BE2C (cell line): ENCODE measurements around the gene SUPT6H.

Source experiments
- DNase-seq: peaks from one replicate; pipeline ENCODE4 v3.0.0-alpha.2; 2020
- H3K27me3 ChIP-seq: fragments of 250-450 bp; sonication (Bioruptor Pico); 2 replicates; pipeline ENCODE4 v1.5.1; 2020; ENCODE audit warnings: mild to moderate bottlenecking
- H3K36me3 ChIP-seq: fragments of 250-450 bp; sonication (Bioruptor Pico); 2 replicates; pipeline ENCODE4 v1.5.1; 2020; ENCODE audit warnings: mild to moderate bottlenecking
- H3K4me1 ChIP-seq: fragments of 250-450 bp; sonication (Bioruptor Pico); 2 replicates; pipeline ENCODE4 v1.5.1; 2020
- H3K4me3 ChIP-seq: 2 replicates; pipeline ENCODE4 v1.5.1; 2011; ENCODE audit warnings: low read depth, low read length
- H3K9me3 ChIP-seq: fragments of 250-450 bp; sonication (Bioruptor Pico); 2 replicates; pipeline ENCODE4 v1.5.1; 2020
- TF ChIP-seq, protein P1 (sequence below): IDR thresholded peaks from 2 replicates; pipeline ENCODE4 v1.5.1; 2012; ENCODE audit warnings: mild to moderate bottlenecking, low read depth, low read length

SUPT6H gene

DNA sequence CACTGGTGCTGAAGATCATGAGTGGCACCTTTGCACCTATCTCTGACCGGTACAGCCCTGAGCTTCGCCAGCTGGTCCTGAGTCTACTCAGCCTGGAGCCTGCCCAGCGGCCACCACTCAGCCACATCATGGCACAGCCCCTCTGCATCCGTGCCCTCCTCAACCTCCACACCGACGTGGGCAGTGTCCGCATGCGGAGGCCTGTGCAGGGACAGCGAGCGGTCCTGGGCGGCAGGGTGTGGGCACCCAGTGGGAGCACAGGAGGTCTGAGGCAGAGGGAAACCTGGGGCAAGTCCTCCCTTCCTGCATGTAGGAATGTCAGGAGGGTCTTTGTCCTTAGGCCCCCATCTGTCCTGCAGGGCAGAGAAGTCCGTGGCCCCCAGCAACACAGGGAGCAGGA, 75.3 kb downstream of the SUPT6H start:
- no peaks in the 10 kb centered on the region for H3K36me3 ChIP-seq
- H3K9me3 ChIP-seq: no peaks in the 10 kb centered on the region
- H3K4me1 ChIP-seq: no peaks in the 10 kb centered on the region
- no peaks in the 10 kb centered on the region for H3K27me3 ChIP-seq
- DNase-seq: no peak
- TF ChIP-seq, protein P1, sequence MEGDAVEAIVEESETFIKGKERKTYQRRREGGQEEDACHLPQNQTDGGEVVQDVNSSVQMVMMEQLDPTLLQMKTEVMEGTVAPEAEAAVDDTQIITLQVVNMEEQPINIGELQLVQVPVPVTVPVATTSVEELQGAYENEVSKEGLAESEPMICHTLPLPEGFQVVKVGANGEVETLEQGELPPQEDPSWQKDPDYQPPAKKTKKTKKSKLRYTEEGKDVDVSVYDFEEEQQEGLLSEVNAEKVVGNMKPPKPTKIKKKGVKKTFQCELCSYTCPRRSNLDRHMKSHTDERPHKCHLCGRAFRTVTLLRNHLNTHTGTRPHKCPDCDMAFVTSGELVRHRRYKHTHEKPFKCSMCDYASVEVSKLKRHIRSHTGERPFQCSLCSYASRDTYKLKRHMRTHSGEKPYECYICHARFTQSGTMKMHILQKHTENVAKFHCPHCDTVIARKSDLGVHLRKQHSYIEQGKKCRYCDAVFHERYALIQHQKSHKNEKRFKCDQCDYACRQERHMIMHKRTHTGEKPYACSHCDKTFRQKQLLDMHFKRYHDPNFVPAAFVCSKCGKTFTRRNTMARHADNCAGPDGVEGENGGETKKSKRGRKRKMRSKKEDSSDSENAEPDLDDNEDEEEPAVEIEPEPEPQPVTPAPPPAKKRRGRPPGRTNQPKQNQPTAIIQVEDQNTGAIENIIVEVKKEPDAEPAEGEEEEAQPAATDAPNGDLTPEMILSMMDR: no peak
- no peak overlapping the region for H3K4me3 ChIP-seq

GRCh38 chr17:28737770-28738679, 76.0 kb downstream of the SUPT6H start:
- H3K36me3 ChIP-seq: no peaks in the 10 kb centered on the region
- DNase-seq: no peak
- no peaks in the 10 kb centered on the region for H3K9me3 ChIP-seq
- H3K27me3 ChIP-seq: no peaks in the 10 kb centered on the region
- H3K4me3 ChIP-seq: no peak overlapping the region
- H3K4me1 ChIP-seq: no peaks in the 10 kb centered on the region
- TF ChIP-seq, protein P1: no peak

DNA sequence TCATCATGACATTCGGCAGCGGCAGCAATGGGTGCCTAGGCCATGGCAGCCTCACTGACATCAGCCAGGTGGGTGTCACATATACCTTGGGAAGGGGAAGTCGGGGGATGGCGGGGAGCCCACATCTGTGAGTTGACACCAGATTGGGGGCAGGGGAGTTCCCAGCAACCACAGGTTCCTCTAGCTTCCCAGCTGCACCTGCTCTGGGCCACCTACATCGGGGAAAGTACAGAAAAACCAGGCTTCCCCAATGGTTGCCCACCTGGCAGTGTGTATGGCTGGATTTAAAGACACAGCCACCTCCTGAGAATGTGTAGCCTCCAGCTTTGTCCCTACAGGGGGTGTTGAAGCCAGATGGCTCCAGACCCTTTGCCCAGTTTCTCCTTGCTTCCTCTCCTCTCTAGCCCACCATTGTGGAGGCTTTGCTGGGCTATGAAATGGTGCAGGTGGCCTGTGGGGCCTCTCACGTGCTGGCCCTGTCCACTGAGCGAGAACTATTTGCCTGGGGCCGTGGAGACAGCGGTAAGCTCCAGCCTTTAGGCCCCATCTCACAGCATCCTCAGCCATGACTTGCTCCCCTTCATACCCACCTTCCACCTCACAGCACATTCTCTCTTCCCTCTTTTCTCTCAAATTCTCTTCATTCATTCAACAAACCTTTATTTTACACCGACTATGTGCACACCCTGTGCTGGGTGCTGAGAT, 76.8 kb downstream of the SUPT6H start:
- H3K4me1 ChIP-seq: no peaks in the 10 kb centered on the region
- no peak for DNase-seq

GRCh38 chr17:28740406-28741357, 78.7 kb downstream of the SUPT6H start:
- Histone ChIP-seq H3K4me1 (no peaks in the 10 kb centered on the region), H3K36me3 (no peaks in the 10 kb centered on the region), H3K4me3 (no peak overlapping the region), H3K27me3 (no peaks in the 10 kb centered on the region), H3K9me3 (no peaks in the 10 kb centered on the region)
- no peak for DNase-seq
- TF ChIP-seq, protein P1: no peak

More for the DNA sequence above, 76.8 kb downstream of the SUPT6H start:
- TF ChIP-seq, protein P1: no peak
- Histone ChIP-seq H3K4me3 (no peak overlapping the region), H3K27me3 (no peaks in the 10 kb centered on the region), H3K36me3 (no peaks in the 10 kb centered on the region), H3K9me3 (no peaks in the 10 kb centered on the region)

- Histone ChIP-seq H3K4me3 (no peak overlapping the region), H3K36me3 (0 out of 2 replicates have a peak, but pooled peaks cover 3% of the 10 kb centered on the region)
- TF ChIP-seq, protein P1: no peak
Observed at GRCh38 chr17:28741358-28742349, 79.6 kb downstream of the SUPT6H start.

More at GRCh38 chr17:28741358-28742349, 79.6 kb downstream of the SUPT6H start:
- Histone ChIP-seq H3K4me1 (peaks cover 6% of the 10 kb centered on the region), H3K27me3 (no peaks in the 10 kb centered on the region), H3K9me3 (no peaks in the 10 kb centered on the region)
- no peak for DNase-seq
